Mesenchymal stem cell (in vitro differentiated cells and primary cell): Measurements from ENCODE around the gene OAS2.

Experiments used
- DNase-seq: peaks from one replicate; pipeline ENCODE4 v3.0.0-alpha.2; 2013
- H2AFZ ChIP-seq: one replicate; pipeline ENCODE4 v1.6.1; 2013; ENCODE audit warnings: low read depth, mild to moderate bottlenecking, control low read depth, inconsistent platforms, low read length, moderate library complexity
- H2AK5ac ChIP-seq: 2 replicates; pipeline ENCODE4 v1.6.1; 2013; ENCODE audit warnings: low read length, moderate library complexity, mild to moderate bottlenecking, inconsistent platforms; ENCODE audit not compliant: severe bottlenecking
- H2BK120ac ChIP-seq: one replicate; pipeline ENCODE4 v1.6.1; 2013; ENCODE audit warnings: low read depth, mild to moderate bottlenecking, inconsistent platforms, low read length, moderate library complexity
- H2BK12ac ChIP-seq, 2 experiments: one replicate each; pipeline ENCODE4 v1.6.1; 2013; ENCODE audit warnings: inconsistent platforms in 2 of 2, low read length in 2 of 2, mild to moderate bottlenecking in 2 of 2, moderate library complexity in 2 of 2, control low read depth in 1 of 2
- H2BK15ac ChIP-seq: one replicate; pipeline ENCODE4 v1.6.1; 2013; ENCODE audit warnings: mild to moderate bottlenecking, low read depth, inconsistent platforms; ENCODE audit not compliant: poor library complexity, severe bottlenecking
- H2BK5ac ChIP-seq: 2 replicates; pipeline ENCODE4 v1.6.1; 2013; ENCODE audit warnings: low read depth, mild to moderate bottlenecking, low read length, control low read depth, inconsistent platforms; ENCODE audit not compliant: poor library complexity, severe bottlenecking
- H3K14ac ChIP-seq, 2 experiments: one replicate each; pipeline ENCODE4 v1.6.1; 2013; ENCODE audit warnings: inconsistent platforms in 2 of 2, low read length in 2 of 2, control low read depth in 1 of 2, mild to moderate bottlenecking in 1 of 2, moderate library complexity in 1 of 2
- H3K18ac ChIP-seq, 2 experiments: one replicate each; pipeline ENCODE4 v1.6.1; 2013; ENCODE audit warnings: inconsistent platforms in 2 of 2, low read length in 2 of 2, control low read depth in 1 of 2, low read depth in 1 of 2, mild to moderate bottlenecking in 1 of 2
- H3K23ac ChIP-seq, 2 experiments: one replicate each; pipeline ENCODE4 v1.6.1; 2013; ENCODE audit warnings: inconsistent platforms in 2 of 2, low read length in 2 of 2, mild to moderate bottlenecking in 2 of 2, moderate library complexity in 2 of 2, control low read depth in 1 of 2
- H3K27ac ChIP-seq: 2 replicates; pipeline ENCODE4 v1.5.1; 2013; ENCODE audit warnings: mild to moderate bottlenecking, moderate library complexity, low read length, control low read depth, inconsistent platforms; ENCODE audit not compliant: poor library complexity, severe bottlenecking
- H3K27me3 ChIP-seq, 2 experiments: 2 replicates each; pipeline versions ENCODE4 v1.6.1 to v1.7.0; 2013; ENCODE audit warnings: low read length in 2 of 2, mild to moderate bottlenecking in 2 of 2, moderate library complexity in 2 of 2, control low read depth in 1 of 2, inconsistent platforms in 1 of 2; ENCODE audit not compliant: control insufficient read depth in 1 of 2, insufficient read depth in 1 of 2
- H3K36me3 ChIP-seq, 2 experiments: 2 replicates each; pipeline versions ENCODE4 v1.6.1 to v1.7.0; 2013; ENCODE audit warnings: low read length in 2 of 2, control low read depth in 1 of 2, inconsistent platforms in 1 of 2, low read depth in 1 of 2, mild to moderate bottlenecking in 1 of 2; ENCODE audit not compliant: insufficient read depth in 2 of 2, control insufficient read depth in 1 of 2
- H3K4ac ChIP-seq, 2 experiments: one replicate each; pipeline ENCODE4 v1.6.1; 2013; ENCODE audit warnings: inconsistent platforms in 2 of 2, low read length in 2 of 2, mild to moderate bottlenecking in 2 of 2, moderate library complexity in 2 of 2, control low read depth in 1 of 2, low read depth in 1 of 2
- H3K4me1 ChIP-seq: 2 replicates; pipeline ENCODE4 v1.6.1; 2013; ENCODE audit warnings: low read depth, low read length, control low read depth; ENCODE audit not compliant: control insufficient read depth, insufficient read depth
- H3K4me2 ChIP-seq: 2 replicates; pipeline ENCODE4 v1.6.1; 2013; ENCODE audit warnings: low read length, mild to moderate bottlenecking, inconsistent platforms; ENCODE audit not compliant: poor library complexity, severe bottlenecking
- H3K4me3 ChIP-seq, 2 experiments: 2 replicates each; pipeline versions ENCODE4 v1.5.1 to v1.7.0; 2013; ENCODE audit warnings: low read length in 2 of 2, mild to moderate bottlenecking in 2 of 2, control low read depth in 1 of 2, low read depth in 1 of 2; ENCODE audit not compliant: insufficient read depth in 1 of 2
- H3K79me1 ChIP-seq: replicated peaks from 2 replicates; pipeline ENCODE4 v1.6.1; 2013; ENCODE audit warnings: mild to moderate bottlenecking, control low read depth, low read length, inconsistent platforms; ENCODE audit not compliant: poor library complexity, severe bottlenecking
- H3K9ac ChIP-seq: 2 replicates; pipeline ENCODE4 v1.7.0; 2013; ENCODE audit warnings: mild to moderate bottlenecking, low read length, moderate library complexity
- H3K9me3 ChIP-seq: 2 replicates; pipeline ENCODE4 v1.7.0; 2013; ENCODE audit warnings: mild to moderate bottlenecking, low read length; ENCODE audit not compliant: control insufficient read depth
- H4K8ac ChIP-seq: one replicate; pipeline ENCODE4 v1.6.1; 2013; ENCODE audit warnings: inconsistent platforms, mild to moderate bottlenecking, low read length, moderate library complexity
- H4K91ac ChIP-seq: one replicate; pipeline ENCODE4 v1.6.1; 2013; ENCODE audit warnings: mild to moderate bottlenecking, low read length, inconsistent platforms
- WGBS: methylation state at CpG from one replicate; pipeline ENCODE4 v1.1.7; 2013; ENCODE audit warnings: mixed read lengths; 5-methylcytosine and 5-hydroxymethylcytosine counted together

Gene OAS2

GRCh38 chr12:113039911-113040445 is 61.7 kb downstream of the OAS2 start:
- 90% methylated on average over 2 of the region's 4 CpGs for WGBS
- no peak overlapping the region for H3K14ac ChIP-seq
- no peaks in the 10 kb centered on the region for H3K79me1 ChIP-seq
- H3K27me3 ChIP-seq: peaks cover 6 to 21% of the 10 kb centered on the region in 2 experiments
- H2BK12ac ChIP-seq: no peak overlapping the region
- no peak overlapping the region for H4K91ac ChIP-seq
- no peak overlapping the region for H3K27ac ChIP-seq
- no peak overlapping the region for H2BK120ac ChIP-seq
- peaks cover 1% of the 10 kb centered on the region for H3K4me1 ChIP-seq
- no peak for DNase-seq
- H3K18ac ChIP-seq: no peak overlapping the region
- H3K36me3 ChIP-seq: no peaks in the 10 kb centered on the region
- H2AK5ac ChIP-seq: no peak overlapping the region
- H3K23ac ChIP-seq: no peak overlapping the region
- no peak overlapping the region for H3K4ac ChIP-seq
- H3K9me3 ChIP-seq: peaks cover 8% of the 10 kb centered on the region
- no peak overlapping the region for H4K8ac ChIP-seq
- H3K9ac ChIP-seq: no peak overlapping the region
- H2BK5ac ChIP-seq: no peak overlapping the region
- no peak overlapping the region for H2AFZ ChIP-seq
- no peak overlapping the region for H3K4me2 ChIP-seq
- H3K4me3 ChIP-seq: peak overlapping the region in 1 of 2 experiments; percentile 11
- H2BK15ac ChIP-seq: no peak overlapping the region

GRCh38 chr12:113040722-113041171 is 62.4 kb downstream of the OAS2 start:
- Histone ChIP-seq H3K9ac (peak overlapping the region; percentile 51), H3K4me3 (peak overlapping the region in 1 of 2 experiments; percentile 11), H4K8ac (peak overlapping the region; percentile 27), H3K27me3 (peaks cover 10 to 25% of the 10 kb centered on the region in 2 experiments), H2BK15ac (no peak overlapping the region), H2BK120ac (no peak overlapping the region), H3K4me1 (peaks cover 1% of the 10 kb centered on the region), H2BK5ac (no peak overlapping the region), H3K27ac (no peak overlapping the region), H4K91ac (peak overlapping the region; percentile 43), H3K4ac (no peak overlapping the region), H3K79me1 (no peaks in the 10 kb centered on the region), H3K23ac (no peak overlapping the region), H2AFZ (no peak overlapping the region), H2AK5ac (no peak overlapping the region), H3K18ac (no peak overlapping the region), H3K36me3 (no peaks in the 10 kb centered on the region), H3K4me2 (no peak overlapping the region), H2BK12ac (no peak overlapping the region), H3K14ac (no peak overlapping the region), H3K9me3 (peaks cover 8% of the 10 kb centered on the region)
- 72% methylated on average over 7 of the region's 7 CpGs for WGBS
- DNase-seq: peak; percentile 74

GRCh38 chr12:113041560-113041959 is 63.2 kb downstream of the OAS2 start:
- 88% methylated on average over 6 of the region's 7 CpGs for WGBS
- Histone ChIP-seq H3K4me1 (peaks cover 1% of the 10 kb centered on the region), H3K23ac (no peak overlapping the region), H2BK12ac (no peak overlapping the region), H3K9me3 (peaks cover 8% of the 10 kb centered on the region), H3K14ac (no peak overlapping the region), H4K8ac (no peak overlapping the region), H3K4me2 (no peak overlapping the region), H2BK120ac (no peak overlapping the region), H3K27me3 (peaks cover 7 to 21% of the 10 kb centered on the region in 2 experiments), H2AK5ac (no peak overlapping the region), H3K4me3 (no peak overlapping the region), H3K79me1 (no peaks in the 10 kb centered on the region), H3K27ac (no peak overlapping the region), H3K36me3 (no peaks in the 10 kb centered on the region), H3K18ac (no peak overlapping the region), H2BK15ac (no peak overlapping the region), H2AFZ (no peak overlapping the region), H4K91ac (no peak overlapping the region), H2BK5ac (no peak overlapping the region), H3K9ac (no peak overlapping the region), H3K4ac (no peak overlapping the region)
- DNase-seq: no peak

- no peak overlapping the region for H2BK15ac ChIP-seq
Observed at GRCh38 chr12:113043240-113043639, 64.9 kb downstream of the OAS2 start.

More at GRCh38 chr12:113043240-113043639, 64.9 kb downstream of the OAS2 start:
- Histone ChIP-seq H4K91ac (no peak overlapping the region), H2BK5ac (no peak overlapping the region), H3K4me1 (peaks cover 1% of the 10 kb centered on the region), H3K36me3 (no peaks in the 10 kb centered on the region), H3K4me2 (no peak overlapping the region), H2BK120ac (no peak overlapping the region), H4K8ac (no peak overlapping the region), H2BK12ac (no peak overlapping the region), H3K14ac (no peak overlapping the region), H3K4ac (no peak overlapping the region), H3K23ac (no peak overlapping the region), H2AFZ (no peak overlapping the region), H3K79me1 (no peaks in the 10 kb centered on the region), H3K9ac (no peak overlapping the region), H2AK5ac (no peak overlapping the region), H3K27me3 (peaks cover 15 to 28% of the 10 kb centered on the region in 2 experiments), H3K9me3 (peaks cover 8% of the 10 kb centered on the region), H3K4me3 (no peak overlapping the region), H3K27ac (no peak overlapping the region), H3K18ac (no peak overlapping the region)
- DNase-seq: no peak
- whole genome bisulfite sequencing: 96% methylated on average over 8 of the region's 8 CpGs
